AG10803 (cell line): ENCODE results near the gene USP48.

Experiments
- DNase-seq: peaks from one replicate; pipeline ENCODE4 v3.0.0; 2010; ENCODE audit warnings: low read depth
- H3K4me3 ChIP-seq: 2 replicates; pipeline ENCODE4 v1.5.1; 2011; ENCODE audit warnings: mild to moderate bottlenecking, low read length, control low read depth
- TF ChIP-seq, protein P1 (sequence below): conservative IDR thresholded peaks from 2 replicates; pipeline ENCODE4 v1.5.1; 2011; ENCODE audit warnings: mild to moderate bottlenecking, low read length, control low read depth, inconsistent platforms

USP48 gene

DNA sequence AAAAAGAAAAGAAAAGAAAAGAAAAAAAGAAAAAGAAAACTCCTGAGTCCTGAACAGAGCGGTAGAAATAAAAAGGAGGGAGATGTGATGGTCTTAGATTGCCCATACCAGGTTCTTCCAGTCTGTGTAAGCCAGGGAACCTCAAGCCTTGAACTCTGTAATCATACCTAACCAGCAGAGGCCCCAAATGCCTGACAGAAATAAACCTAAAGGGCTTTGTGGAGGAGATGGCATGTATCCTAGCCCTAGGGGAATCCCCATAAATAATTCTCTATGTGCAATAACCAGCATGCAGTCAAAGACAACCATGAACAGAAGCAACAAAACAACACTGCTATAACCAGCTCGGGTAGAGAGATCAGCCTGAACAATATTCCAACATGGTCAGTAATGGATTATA, 40.4 kb downstream of the USP48 start:
- no peak for DNase-seq
- no peak overlapping the region for H3K4me3 ChIP-seq
- TF ChIP-seq, protein P1, sequence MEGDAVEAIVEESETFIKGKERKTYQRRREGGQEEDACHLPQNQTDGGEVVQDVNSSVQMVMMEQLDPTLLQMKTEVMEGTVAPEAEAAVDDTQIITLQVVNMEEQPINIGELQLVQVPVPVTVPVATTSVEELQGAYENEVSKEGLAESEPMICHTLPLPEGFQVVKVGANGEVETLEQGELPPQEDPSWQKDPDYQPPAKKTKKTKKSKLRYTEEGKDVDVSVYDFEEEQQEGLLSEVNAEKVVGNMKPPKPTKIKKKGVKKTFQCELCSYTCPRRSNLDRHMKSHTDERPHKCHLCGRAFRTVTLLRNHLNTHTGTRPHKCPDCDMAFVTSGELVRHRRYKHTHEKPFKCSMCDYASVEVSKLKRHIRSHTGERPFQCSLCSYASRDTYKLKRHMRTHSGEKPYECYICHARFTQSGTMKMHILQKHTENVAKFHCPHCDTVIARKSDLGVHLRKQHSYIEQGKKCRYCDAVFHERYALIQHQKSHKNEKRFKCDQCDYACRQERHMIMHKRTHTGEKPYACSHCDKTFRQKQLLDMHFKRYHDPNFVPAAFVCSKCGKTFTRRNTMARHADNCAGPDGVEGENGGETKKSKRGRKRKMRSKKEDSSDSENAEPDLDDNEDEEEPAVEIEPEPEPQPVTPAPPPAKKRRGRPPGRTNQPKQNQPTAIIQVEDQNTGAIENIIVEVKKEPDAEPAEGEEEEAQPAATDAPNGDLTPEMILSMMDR = no peak

DNA sequence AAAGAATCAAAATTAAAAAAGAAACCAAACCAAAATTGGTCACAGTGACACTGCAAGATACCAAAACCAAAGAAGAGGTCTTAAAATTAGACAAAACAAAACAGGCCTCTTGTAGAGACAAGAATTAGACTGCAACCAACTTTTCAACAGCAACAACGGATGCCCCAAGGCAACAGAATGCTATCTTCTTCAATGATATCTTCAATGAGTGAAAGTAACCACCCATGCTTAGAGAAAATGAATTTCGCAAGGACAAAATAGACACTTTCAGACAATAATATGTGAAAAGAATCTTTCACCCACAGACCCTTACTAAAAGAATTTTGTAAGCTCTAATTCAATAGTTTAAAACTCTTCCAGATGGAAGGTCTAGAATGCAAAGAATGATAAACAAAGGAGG, 41.7 kb downstream of the USP48 start:
- TF ChIP-seq, protein P1 = no peak
- H3K4me3 ChIP-seq = no peak overlapping the region
- DNase-seq = peak; percentile 28

- no peak overlapping the region for H3K4me3 ChIP-seq
- no peak for DNase-seq
- TF ChIP-seq, protein P1 = no peak
These were observed 46.1 kb downstream of the USP48 start for GRCh38 chr1:21736876-21737275.

DNA sequence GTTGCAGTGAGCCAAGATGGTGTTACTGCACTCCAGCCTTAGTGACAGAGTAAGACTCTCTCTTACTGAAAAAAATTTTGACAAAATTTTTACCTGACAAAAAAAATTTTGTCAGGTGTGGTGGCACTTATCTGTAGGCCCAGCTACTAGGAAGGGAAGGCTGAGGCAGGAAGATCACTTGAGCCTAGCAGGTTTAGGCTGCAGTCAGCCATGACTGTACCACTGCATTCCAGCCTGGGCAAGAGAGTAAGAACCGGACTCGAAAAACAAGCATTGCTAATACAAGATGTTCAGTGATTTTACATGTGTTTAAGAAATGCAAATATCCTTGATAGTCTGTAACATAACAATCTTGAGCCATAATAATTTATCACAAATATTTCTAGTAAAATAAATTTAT, 46.9 kb downstream of the USP48 start:
- no peak for DNase-seq
- TF ChIP-seq, protein P1 = no peak
- H3K4me3 ChIP-seq = no peak overlapping the region

GRCh38 chr1:21734526-21734925, 48.4 kb downstream of the USP48 start:
- TF ChIP-seq, protein P1 = no peak
- peak; percentile 25 for DNase-seq

GRCh38 chr1:21732664-21733063, 50.3 kb downstream of the USP48 start:
- H3K4me3 ChIP-seq = no peak overlapping the region
- TF ChIP-seq, protein P1 = no peak
- no peak for DNase-seq

More at GRCh38 chr1:21734526-21734925, 48.4 kb downstream of the USP48 start:
- H3K4me3 ChIP-seq = no peak overlapping the region

- DNase-seq = no peak
- no peak overlapping the region for H3K4me3 ChIP-seq
- TF ChIP-seq, protein P1 = no peak
These were observed 57.1 kb downstream of the USP48 start for GRCh38 chr1:21725748-21726392.
